IPS-15b (cell line): ENCODE measurements around the gene UNC93B1.

ENCODE experiments used
- H3K27me3 ChIP-seq: one replicate; pipeline ENCODE4 v1.6.1; 2013; ENCODE audit warnings: low read length; ENCODE audit not compliant: control insufficient read depth, insufficient read depth
- H3K36me3 ChIP-seq: one replicate; pipeline ENCODE4 v1.6.1; 2013; ENCODE audit warnings: low read length; ENCODE audit not compliant: control insufficient read depth, insufficient read depth
- H3K4me1 ChIP-seq: one replicate; pipeline ENCODE4 v1.6.1; 2013; ENCODE audit warnings: mild to moderate bottlenecking, low read length; ENCODE audit not compliant: control insufficient read depth, insufficient read depth
- H3K4me3 ChIP-seq: one replicate; pipeline ENCODE4 v1.5.1; 2013; ENCODE audit warnings: low read depth, low read length
- H3K9ac ChIP-seq: one replicate; pipeline ENCODE4 v1.6.1; 2013; ENCODE audit warnings: low read depth, mild to moderate bottlenecking, low read length
- H3K9me3 ChIP-seq: one replicate; pipeline ENCODE4 v1.6.1; 2013; ENCODE audit warnings: mild to moderate bottlenecking, low read length; ENCODE audit not compliant: control insufficient read depth, insufficient read depth

UNC93B1 gene

GRCh38 chr11:68009391-68010089 lies 5.6 kb upstream of the UNC93B1 start:
- Histone ChIP-seq H3K9ac (no peak overlapping the region), H3K9me3 (no peaks in the 10 kb centered on the region), H3K4me1 (no peaks in the 10 kb centered on the region), H3K27me3 (no peaks in the 10 kb centered on the region), H3K4me3 (no peak overlapping the region), H3K36me3 (no peaks in the 10 kb centered on the region)

GRCh38 chr11:68008381-68009337 lies 4.8 kb upstream of the UNC93B1 start:
- Histone ChIP-seq H3K9me3 (no peaks in the 10 kb centered on the region), H3K36me3 (no peaks in the 10 kb centered on the region), H3K4me1 (peaks cover 2% of the 10 kb centered on the region), H3K4me3 (no peak overlapping the region), H3K9ac (no peak overlapping the region), H3K27me3 (no peaks in the 10 kb centered on the region)

- Histone ChIP-seq H3K36me3 (no peaks in the 10 kb centered on the region), H3K27me3 (no peaks in the 10 kb centered on the region), H3K9ac (no peak overlapping the region), H3K4me1 (peaks cover 2% of the 10 kb centered on the region), H3K9me3 (no peaks in the 10 kb centered on the region), H3K4me3 (no peak overlapping the region)
Measured at GRCh38 chr11:68007498-68008380, 3.8 kb upstream of the UNC93B1 start.

- H3K36me3 ChIP-seq, result no peaks in the 10 kb centered on the region
- peak overlapping the region; percentile 12 for H3K9ac ChIP-seq
- H3K4me1 ChIP-seq, result peaks cover 2% of the 10 kb centered on the region
- H3K27me3 ChIP-seq, result no peaks in the 10 kb centered on the region
- no peak overlapping the region for H3K4me3 ChIP-seq
- H3K9me3 ChIP-seq, result no peaks in the 10 kb centered on the region
Measured at GRCh38 chr11:68006606-68007166, 2.8 kb upstream of the UNC93B1 start.

GRCh38 chr11:68004551-68005335 lies 846 bp upstream of the UNC93B1 start:
- H3K36me3 ChIP-seq, result no peaks in the 10 kb centered on the region

GRCh38 chr11:68002938-68003845 lies 705 bp downstream of the UNC93B1 start:
- H3K9ac ChIP-seq, result no peak overlapping the region
- H3K4me1 ChIP-seq, result peaks cover 2% of the 10 kb centered on the region
- no peaks in the 10 kb centered on the region for H3K36me3 ChIP-seq
- peak overlapping the region; percentile 49 for H3K4me3 ChIP-seq
- no peaks in the 10 kb centered on the region for H3K9me3 ChIP-seq
- H3K27me3 ChIP-seq, result no peaks in the 10 kb centered on the region

More at GRCh38 chr11:68004551-68005335, 846 bp upstream of the UNC93B1 start:
- H3K9me3 ChIP-seq, result no peaks in the 10 kb centered on the region
- H3K4me1 ChIP-seq, result peaks cover 2% of the 10 kb centered on the region
- H3K27me3 ChIP-seq, result no peaks in the 10 kb centered on the region
- H3K9ac ChIP-seq, result no peak overlapping the region
- peak overlapping the region; percentile 49 for H3K4me3 ChIP-seq

- peak overlapping the region; percentile 8 for H3K4me3 ChIP-seq
- H3K4me1 ChIP-seq, result peaks cover 2% of the 10 kb centered on the region
- H3K36me3 ChIP-seq, result no peaks in the 10 kb centered on the region
- no peaks in the 10 kb centered on the region for H3K27me3 ChIP-seq
- no peaks in the 10 kb centered on the region for H3K9me3 ChIP-seq
- H3K9ac ChIP-seq, result no peak overlapping the region
Measured at GRCh38 chr11:68002575-68002937, 1.3 kb downstream of the UNC93B1 start.

GRCh38 chr11:67999704-68000103 lies 4.2 kb downstream of the UNC93B1 start:
- H3K9me3 ChIP-seq, result no peaks in the 10 kb centered on the region
- no peaks in the 10 kb centered on the region for H3K27me3 ChIP-seq
- H3K36me3 ChIP-seq, result no peaks in the 10 kb centered on the region
- peaks cover 2% of the 10 kb centered on the region for H3K4me1 ChIP-seq
- H3K4me3 ChIP-seq, result no peak overlapping the region
- no peak overlapping the region for H3K9ac ChIP-seq

- Histone ChIP-seq H3K27me3 (no peaks in the 10 kb centered on the region), H3K4me1 (peaks cover under 1% of the 10 kb centered on the region), H3K36me3 (no peaks in the 10 kb centered on the region), H3K9ac (no peak overlapping the region), H3K4me3 (no peak overlapping the region), H3K9me3 (no peaks in the 10 kb centered on the region)
Measured at GRCh38 chr11:67999201-67999629, 4.7 kb downstream of the UNC93B1 start.
